Measurements from ENCODE around the gene RAB14.

RAB14 gene

DNA sequence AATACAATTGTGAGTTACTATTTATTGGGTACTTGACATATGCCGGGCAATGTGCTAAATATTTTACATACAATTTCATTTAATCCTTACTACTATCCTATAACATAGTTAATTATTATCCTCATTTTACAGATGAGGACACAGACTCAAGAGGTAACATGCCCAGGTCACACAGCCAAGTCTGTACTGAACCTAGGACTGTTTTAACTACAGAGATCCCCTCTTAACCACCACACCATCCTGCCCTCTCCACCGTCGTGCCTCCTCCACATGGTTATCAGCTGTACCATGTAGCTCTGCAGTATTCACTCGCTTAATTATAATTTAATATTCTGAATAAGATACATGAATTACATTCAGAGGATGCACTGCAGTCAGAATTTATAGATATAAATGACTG lies 5.3 kb downstream of the RAB14 start:
- no peak overlapping the region for H2AFZ ChIP-seq (ENCODE audit: low read depth)
- TF ChIP-seq CTCF (conservative IDR thresholded peaks at IDR 0.05; ENCODE audit: low read depth, low read length): no peak
- no peak overlapping the region; the same call in 1 of the 2 replicates for H3K4me2 ChIP-seq
- no peaks in the 10 kb centered on the region for H3K27me3 ChIP-seq (ENCODE audit: insufficient read depth, low read depth)
- peaks cover 100% of the 10 kb centered on the region for H3K79me2 ChIP-seq (ENCODE audit: insufficient read depth, low read depth)
- H3K4me1 ChIP-seq (ENCODE audit: low read depth, poor library complexity, severe bottlenecking): peaks cover 79% of the 10 kb centered on the region
- peaks cover 74% of the 10 kb centered on the region for H4K20me1 ChIP-seq (ENCODE audit: insufficient read depth)
- no peak overlapping the region for H3K4me3 ChIP-seq (IDR thresholded peaks at IDR 0.05; ENCODE audit: insufficient read depth, low read depth, low read length)
- no peak overlapping the region for H3K27ac ChIP-seq
- no peaks in the 10 kb centered on the region for H3K36me3 ChIP-seq (ENCODE audit: insufficient read depth)
- no peak overlapping the region for H3K9ac ChIP-seq

- H2AFZ ChIP-seq (ENCODE audit: low read depth): no peak overlapping the region
- no peak overlapping the region for H3K27ac ChIP-seq
- peaks cover 72% of the 10 kb centered on the region for H3K4me1 ChIP-seq (ENCODE audit: low read depth, poor library complexity, severe bottlenecking)
- peaks cover 96% of the 10 kb centered on the region for H3K79me2 ChIP-seq (ENCODE audit: insufficient read depth, low read depth)
- H3K9ac ChIP-seq: no peak overlapping the region
- H3K36me3 ChIP-seq (ENCODE audit: insufficient read depth): no peaks in the 10 kb centered on the region
- no peak overlapping the region for H3K4me2 ChIP-seq
- no peak overlapping the region for H3K4me3 ChIP-seq (IDR thresholded peaks at IDR 0.05; ENCODE audit: insufficient read depth, low read depth, low read length)
- no peaks in the 10 kb centered on the region for H3K27me3 ChIP-seq (ENCODE audit: insufficient read depth, low read depth)
- TF ChIP-seq CTCF (conservative IDR thresholded peaks at IDR 0.05; ENCODE audit: low read depth, low read length): no peak
- peaks cover 68% of the 10 kb centered on the region for H4K20me1 ChIP-seq (ENCODE audit: insufficient read depth)
Measured at GRCh38 chr9:121194730-121195129, 6.9 kb downstream of the RAB14 start.

DNA sequence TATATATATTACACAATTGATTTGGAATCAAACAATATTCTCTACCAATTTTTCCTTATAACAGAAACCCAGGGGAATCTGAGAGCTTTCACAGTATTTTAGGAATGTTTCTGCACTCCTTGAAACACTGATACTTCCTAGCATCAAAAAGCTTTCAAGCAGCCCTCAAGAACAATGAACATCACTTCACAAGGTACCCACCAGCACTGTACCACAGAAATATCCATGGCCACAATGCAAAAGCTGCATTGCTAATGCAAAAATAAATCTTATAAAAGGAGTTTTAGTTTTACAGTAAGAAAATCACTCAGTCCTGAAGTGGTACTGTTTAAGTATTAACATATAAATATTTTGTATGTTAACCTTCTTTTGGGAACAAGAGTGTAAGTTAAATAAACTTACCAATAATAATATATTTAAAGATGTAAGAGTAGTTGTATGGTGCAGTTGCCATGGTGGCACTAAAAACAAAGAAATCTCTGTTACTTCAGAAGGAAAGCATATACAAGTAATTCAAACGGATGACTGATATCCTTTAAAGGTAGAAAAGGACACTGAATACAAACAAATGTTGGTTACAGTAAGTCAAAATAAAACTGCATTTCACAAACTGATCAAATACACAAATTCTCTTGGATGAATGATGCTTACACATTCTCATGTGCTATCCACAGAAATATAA lies 8.6 kb downstream of the RAB14 start:
- Histone ChIP-seq H3K4me3 (IDR thresholded peaks at IDR 0.05; ENCODE audit: insufficient read depth, low read depth, low read length) (no peak overlapping the region), H3K79me2 (ENCODE audit: insufficient read depth, low read depth) (peaks cover 94% of the 10 kb centered on the region), H3K27me3 (ENCODE audit: insufficient read depth, low read depth) (no peaks in the 10 kb centered on the region), H2AFZ (ENCODE audit: low read depth) (no peak overlapping the region), H3K9ac (no peak overlapping the region), H3K27ac (no peak overlapping the region), H3K4me2 (no peak overlapping the region), H4K20me1 (ENCODE audit: insufficient read depth) (peaks cover 52% of the 10 kb centered on the region), H3K36me3 (ENCODE audit: insufficient read depth) (no peaks in the 10 kb centered on the region), H3K4me1 (ENCODE audit: low read depth, poor library complexity, severe bottlenecking) (peaks cover 61% of the 10 kb centered on the region)
- TF ChIP-seq CTCF (conservative IDR thresholded peaks at IDR 0.05; ENCODE audit: low read depth, low read length): no peak

DNA sequence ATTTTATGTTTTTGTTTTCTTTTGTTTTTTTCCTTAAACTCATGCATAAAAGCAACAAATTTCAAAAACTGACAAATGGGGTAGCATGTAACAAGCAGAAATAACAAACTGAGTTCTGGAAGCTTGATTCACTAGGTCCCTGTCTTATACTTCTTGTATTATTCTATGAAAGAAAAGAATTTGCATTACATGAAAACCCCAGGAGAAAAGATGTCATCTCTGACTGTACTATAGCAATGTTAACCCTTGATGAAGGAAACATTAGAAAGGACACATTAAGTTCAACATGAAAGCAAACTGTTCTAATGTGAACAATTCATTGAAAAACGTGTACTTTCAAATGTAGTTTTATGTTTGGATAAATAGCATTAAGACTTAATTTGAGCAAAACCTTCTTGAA lies 9.2 kb downstream of the RAB14 start:
- H4K20me1 ChIP-seq (ENCODE audit: insufficient read depth): peaks cover 48% of the 10 kb centered on the region
- no peak overlapping the region for H3K4me2 ChIP-seq
- H3K27ac ChIP-seq: no peak overlapping the region
- no peaks in the 10 kb centered on the region for H3K36me3 ChIP-seq (ENCODE audit: insufficient read depth)
- TF ChIP-seq CTCF (conservative IDR thresholded peaks at IDR 0.05; ENCODE audit: low read depth, low read length): no peak
- no peaks in the 10 kb centered on the region for H3K27me3 ChIP-seq (ENCODE audit: insufficient read depth, low read depth)
- H3K4me1 ChIP-seq (ENCODE audit: low read depth, poor library complexity, severe bottlenecking): peaks cover 55% of the 10 kb centered on the region
- H3K79me2 ChIP-seq (ENCODE audit: insufficient read depth, low read depth): peaks cover 94% of the 10 kb centered on the region
- no peak overlapping the region for H2AFZ ChIP-seq (ENCODE audit: low read depth)
- no peak overlapping the region for H3K4me3 ChIP-seq (IDR thresholded peaks at IDR 0.05; ENCODE audit: insufficient read depth, low read depth, low read length)
- H3K9ac ChIP-seq: no peak overlapping the region
